Measurements from ENCODE around the gene TAF1B. TPM values are rescaled to one million over a fixed set of nuclear protein-coding genes. Genes with fewer than 3 reads are reported as not detected.

TAF1B gene
- total RNA-seq, 1 donor from 2014 or later, result 15.6 TPM

- H3K27ac Mint-ChIP-seq (ENCODE audit: unreplicated experiment), result no peak overlapping the region
These were observed 121.2 kb downstream of the TAF1B start for GRCh38 chr2:9964334-9964980.

GRCh38 chr2:9965119-9965822, 122.0 kb downstream of the TAF1B start:
- Mint-ChIP-seq H3K9me3 (ENCODE audit: low read depth) (no peaks in the 10 kb centered on the region), H3K4me1 (ENCODE audit: low read depth) (no peaks in the 10 kb centered on the region), H3K4me3 (ENCODE audit: unreplicated experiment) (no peak overlapping the region), H3K27ac (ENCODE audit: unreplicated experiment) (no peak overlapping the region), H3K27me3 (ENCODE audit: low read depth) (no peaks in the 10 kb centered on the region), H3K36me3 (ENCODE audit: low read depth) (no peaks in the 10 kb centered on the region)
- TF ChIP-seq, protein P1, sequence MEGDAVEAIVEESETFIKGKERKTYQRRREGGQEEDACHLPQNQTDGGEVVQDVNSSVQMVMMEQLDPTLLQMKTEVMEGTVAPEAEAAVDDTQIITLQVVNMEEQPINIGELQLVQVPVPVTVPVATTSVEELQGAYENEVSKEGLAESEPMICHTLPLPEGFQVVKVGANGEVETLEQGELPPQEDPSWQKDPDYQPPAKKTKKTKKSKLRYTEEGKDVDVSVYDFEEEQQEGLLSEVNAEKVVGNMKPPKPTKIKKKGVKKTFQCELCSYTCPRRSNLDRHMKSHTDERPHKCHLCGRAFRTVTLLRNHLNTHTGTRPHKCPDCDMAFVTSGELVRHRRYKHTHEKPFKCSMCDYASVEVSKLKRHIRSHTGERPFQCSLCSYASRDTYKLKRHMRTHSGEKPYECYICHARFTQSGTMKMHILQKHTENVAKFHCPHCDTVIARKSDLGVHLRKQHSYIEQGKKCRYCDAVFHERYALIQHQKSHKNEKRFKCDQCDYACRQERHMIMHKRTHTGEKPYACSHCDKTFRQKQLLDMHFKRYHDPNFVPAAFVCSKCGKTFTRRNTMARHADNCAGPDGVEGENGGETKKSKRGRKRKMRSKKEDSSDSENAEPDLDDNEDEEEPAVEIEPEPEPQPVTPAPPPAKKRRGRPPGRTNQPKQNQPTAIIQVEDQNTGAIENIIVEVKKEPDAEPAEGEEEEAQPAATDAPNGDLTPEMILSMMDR (IDR thresholded peaks at IDR 0.05), result no peak
- no peak for DNase-seq (ENCODE audit: low spot score)

More at GRCh38 chr2:9964334-9964980, 121.2 kb downstream of the TAF1B start:
- Mint-ChIP-seq H3K36me3 (ENCODE audit: low read depth) (no peaks in the 10 kb centered on the region), H3K9me3 (ENCODE audit: low read depth) (no peaks in the 10 kb centered on the region), H3K27me3 (ENCODE audit: low read depth) (no peaks in the 10 kb centered on the region), H3K4me3 (ENCODE audit: unreplicated experiment) (no peak overlapping the region), H3K4me1 (ENCODE audit: low read depth) (no peaks in the 10 kb centered on the region)
- TF ChIP-seq, protein P1 (IDR thresholded peaks at IDR 0.05), result no peak
- no peak for DNase-seq (ENCODE audit: low spot score)

DNA sequence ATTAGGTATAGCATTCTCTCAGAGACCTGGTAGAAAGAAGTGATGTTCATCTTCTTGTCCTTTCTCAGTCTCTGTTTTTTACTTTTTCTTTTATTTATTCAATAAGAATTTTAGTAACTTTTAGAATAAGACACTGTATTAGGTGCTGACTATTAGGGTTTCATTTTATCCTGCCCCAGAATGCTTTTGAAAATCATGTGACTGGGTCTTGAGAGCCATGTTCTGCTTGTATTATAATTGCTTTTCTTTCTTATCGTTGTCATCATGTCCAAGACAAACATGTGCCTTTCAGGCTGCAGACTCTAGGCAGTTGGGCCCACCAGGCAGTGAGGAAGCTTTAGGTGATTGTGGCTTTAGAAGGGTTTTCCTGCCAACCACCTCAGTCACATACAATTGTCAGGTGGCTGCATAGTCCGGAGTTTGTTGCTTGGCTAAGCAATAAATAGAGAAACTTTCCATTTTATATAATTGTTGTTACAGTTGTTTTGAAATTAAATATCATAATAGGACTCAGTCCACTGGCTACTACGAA, 123.3 kb downstream of the TAF1B start:
- H3K9me3 Mint-ChIP-seq (ENCODE audit: low read depth), result no peaks in the 10 kb centered on the region
- no peaks in the 10 kb centered on the region for H3K27me3 Mint-ChIP-seq (ENCODE audit: low read depth)
- TF ChIP-seq, protein P1 (IDR thresholded peaks at IDR 0.05), result no peak
- H3K4me3 Mint-ChIP-seq (ENCODE audit: unreplicated experiment), result no peak overlapping the region
- peaks cover 2% of the 10 kb centered on the region for H3K4me1 Mint-ChIP-seq (ENCODE audit: low read depth)
- H3K27ac Mint-ChIP-seq (ENCODE audit: unreplicated experiment), result no peak overlapping the region
- no peak for DNase-seq (ENCODE audit: low spot score)
- H3K36me3 Mint-ChIP-seq (ENCODE audit: low read depth), result no peaks in the 10 kb centered on the region

- H3K9me3 Mint-ChIP-seq (ENCODE audit: low read depth), result no peaks in the 10 kb centered on the region
- TF ChIP-seq, protein P1 (IDR thresholded peaks at IDR 0.05), result no peak
- no peaks in the 10 kb centered on the region for H3K36me3 Mint-ChIP-seq (ENCODE audit: low read depth)
- no peak for DNase-seq (ENCODE audit: low spot score)
- H3K27ac Mint-ChIP-seq (ENCODE audit: unreplicated experiment), result no peak overlapping the region
- no peaks in the 10 kb centered on the region for H3K27me3 Mint-ChIP-seq (ENCODE audit: low read depth)
- no peak overlapping the region for H3K4me3 Mint-ChIP-seq (ENCODE audit: unreplicated experiment)
- H3K4me1 Mint-ChIP-seq (ENCODE audit: low read depth), result peaks cover 2% of the 10 kb centered on the region
These were observed 123.9 kb downstream of the TAF1B start for GRCh38 chr2:9967053-9967775.
